Measurements from ENCODE around the gene ATG7. TPM values are rescaled to one million over a fixed set of nuclear protein-coding genes. Genes with fewer than 3 reads are reported as not detected.

Gene ATG7
- total RNA-seq, 2 donors from 2014 or later, result 34.0 to 36.9 TPM

DNA sequence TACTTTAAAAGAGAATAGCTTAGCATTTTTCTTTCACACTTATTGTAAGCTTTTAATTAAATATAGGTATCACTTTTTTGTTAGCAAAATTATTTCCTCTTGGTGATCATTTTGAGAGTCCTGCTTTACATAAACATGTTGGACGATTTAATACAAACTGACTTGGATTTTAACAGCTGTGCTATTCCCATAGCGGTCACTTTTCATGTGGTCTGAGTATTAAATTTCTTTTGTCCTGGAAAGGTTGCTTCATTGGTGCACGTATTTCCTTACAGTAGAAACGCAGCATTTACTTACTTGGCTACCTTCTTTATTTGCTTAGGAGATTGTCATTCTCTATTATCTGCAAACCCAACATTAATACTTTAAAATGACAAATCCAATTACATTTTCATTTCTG, 109.4 kb downstream of the ATG7 start:
- DNase-seq (no peak), ATAC-seq (no peak)
- Mint-ChIP-seq H3K4me3 (no peak overlapping the region), H3K27ac (no peak overlapping the region), H3K4me1 (peaks cover 2% of the 10 kb centered on the region), H3K27me3 (no peaks in the 10 kb centered on the region), H3K36me3 (ENCODE audit: low read depth) (peaks cover 8% of the 10 kb centered on the region)
- no peaks in the 10 kb centered on the region for H3K9me3 ChIP-seq (ENCODE audit: control insufficient read depth, low read length, poor library complexity, severe bottlenecking)

DNA sequence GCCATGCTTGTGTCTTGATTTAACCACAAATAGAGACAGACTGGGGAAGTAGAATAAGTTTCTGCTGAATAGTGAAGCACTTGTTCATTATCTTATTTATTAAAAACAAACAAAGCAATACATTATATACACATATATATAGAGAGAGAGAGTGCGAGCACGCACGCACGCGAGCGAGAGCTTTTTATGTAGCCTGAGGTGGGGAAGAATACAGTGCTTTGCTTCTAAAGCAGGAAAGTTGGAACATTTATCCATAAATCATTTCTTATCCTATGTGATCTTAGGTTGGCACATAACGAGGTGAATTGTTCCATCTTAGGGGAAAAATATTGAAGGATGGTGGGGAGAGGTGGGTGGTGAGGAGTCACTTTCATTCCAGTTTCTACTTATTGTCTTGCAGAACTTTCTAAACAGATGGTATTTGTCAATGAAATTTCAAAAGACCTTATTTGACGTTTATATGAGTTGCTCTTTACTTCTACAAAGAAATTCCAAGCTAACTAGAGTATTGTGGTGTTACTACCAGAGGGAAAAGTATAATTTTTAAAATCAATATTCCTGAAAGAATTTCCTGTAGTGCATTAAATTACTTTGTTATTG, 110.0 kb downstream of the ATG7 start:
- Mint-ChIP-seq H3K4me3 (no peak overlapping the region), H3K4me1 (peaks cover 2% of the 10 kb centered on the region), H3K36me3 (ENCODE audit: low read depth) (peaks cover 7% of the 10 kb centered on the region), H3K27me3 (no peaks in the 10 kb centered on the region), H3K27ac (no peak overlapping the region)
- no peaks in the 10 kb centered on the region for H3K9me3 ChIP-seq (ENCODE audit: control insufficient read depth, low read length, poor library complexity, severe bottlenecking)
- no peak for DNase-seq
- ATAC-seq, result no peak

DNA sequence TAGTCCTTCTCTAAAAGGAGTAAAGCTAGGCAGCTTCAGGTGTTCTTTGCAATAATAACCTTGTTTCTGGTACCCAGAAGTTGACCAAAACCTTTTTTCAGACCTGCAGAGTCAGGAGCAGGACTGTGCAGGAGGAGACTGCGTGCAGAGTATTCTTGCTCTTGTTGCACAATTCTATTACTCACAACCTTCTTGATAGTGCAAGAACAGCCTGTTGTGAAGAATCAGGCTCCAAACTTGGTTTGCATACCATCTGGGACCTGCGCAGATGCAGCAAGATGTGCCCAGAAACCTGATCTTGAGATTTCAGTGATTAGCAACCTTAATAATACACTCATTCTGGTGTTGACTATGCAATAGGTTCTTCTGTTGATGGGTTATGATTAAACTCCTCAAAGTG, 111.9 kb downstream of the ATG7 start:
- Mint-ChIP-seq H3K4me1 (peaks cover 2% of the 10 kb centered on the region), H3K27me3 (no peaks in the 10 kb centered on the region), H3K27ac (no peak overlapping the region)

DNA sequence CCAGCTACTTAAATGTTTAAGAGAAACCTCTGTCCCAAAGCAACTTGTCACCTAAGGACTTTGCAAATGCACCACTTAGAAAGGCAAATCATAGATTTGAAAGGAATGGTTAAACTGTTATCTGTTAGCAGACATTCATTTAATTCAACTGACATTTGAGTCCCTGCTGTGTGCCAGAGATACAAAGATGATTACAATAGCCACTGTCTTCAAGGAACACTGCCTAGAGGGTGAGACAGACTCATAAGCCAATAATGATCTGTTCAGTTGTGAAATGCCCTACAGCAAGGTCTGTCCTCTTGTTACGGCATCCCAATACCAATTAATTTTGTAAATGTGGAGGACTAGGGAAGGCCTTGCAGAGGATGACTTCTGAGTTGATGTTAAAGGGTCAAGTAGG, 113.1 kb downstream of the ATG7 start:
- Mint-ChIP-seq H3K4me3 (no peak overlapping the region), H3K27ac (no peak overlapping the region), H3K4me1 (peaks cover 2% of the 10 kb centered on the region), H3K36me3 (ENCODE audit: low read depth) (peaks cover 5% of the 10 kb centered on the region), H3K27me3 (no peaks in the 10 kb centered on the region)
- H3K9me3 ChIP-seq (ENCODE audit: control insufficient read depth, low read length, poor library complexity, severe bottlenecking), result no peaks in the 10 kb centered on the region
- ATAC-seq (no peak), DNase-seq (no peak)

More for the DNA sequence above, 111.9 kb downstream of the ATG7 start:
- no peaks in the 10 kb centered on the region for H3K9me3 ChIP-seq (ENCODE audit: control insufficient read depth, low read length, poor library complexity, severe bottlenecking)
- ATAC-seq, result no peak
- DNase-seq, result no peak
- peaks cover 5% of the 10 kb centered on the region for H3K36me3 Mint-ChIP-seq (ENCODE audit: low read depth)
- H3K4me3 Mint-ChIP-seq, result no peak overlapping the region

DNA sequence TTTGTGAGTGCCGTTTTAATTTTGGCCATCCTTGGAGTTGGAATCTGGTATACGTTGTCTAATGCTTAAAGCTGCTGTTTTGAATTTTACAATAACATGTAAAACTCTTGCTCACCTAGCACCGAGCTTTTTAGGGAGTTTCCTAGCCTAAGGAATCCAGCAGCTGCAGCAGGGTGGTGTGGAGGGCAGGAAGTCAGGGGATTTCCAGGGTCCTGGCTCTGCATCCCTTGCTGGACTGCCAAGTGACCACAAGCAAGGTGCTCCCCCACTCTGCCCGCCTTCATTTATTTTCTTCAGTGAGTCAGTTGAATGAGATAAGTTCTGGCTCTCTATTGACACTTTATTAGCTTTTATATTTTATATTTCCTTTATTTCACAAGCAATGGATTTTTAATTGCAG, 113.7 kb downstream of the ATG7 start:
- ATAC-seq, result no peak
- Mint-ChIP-seq H3K27ac (no peak overlapping the region), H3K27me3 (no peaks in the 10 kb centered on the region), H3K4me3 (no peak overlapping the region), H3K4me1 (peaks cover 6% of the 10 kb centered on the region), H3K36me3 (ENCODE audit: low read depth) (peaks cover 5% of the 10 kb centered on the region)
- no peaks in the 10 kb centered on the region for H3K9me3 ChIP-seq (ENCODE audit: control insufficient read depth, low read length, poor library complexity, severe bottlenecking)
- DNase-seq, result no peak

DNA sequence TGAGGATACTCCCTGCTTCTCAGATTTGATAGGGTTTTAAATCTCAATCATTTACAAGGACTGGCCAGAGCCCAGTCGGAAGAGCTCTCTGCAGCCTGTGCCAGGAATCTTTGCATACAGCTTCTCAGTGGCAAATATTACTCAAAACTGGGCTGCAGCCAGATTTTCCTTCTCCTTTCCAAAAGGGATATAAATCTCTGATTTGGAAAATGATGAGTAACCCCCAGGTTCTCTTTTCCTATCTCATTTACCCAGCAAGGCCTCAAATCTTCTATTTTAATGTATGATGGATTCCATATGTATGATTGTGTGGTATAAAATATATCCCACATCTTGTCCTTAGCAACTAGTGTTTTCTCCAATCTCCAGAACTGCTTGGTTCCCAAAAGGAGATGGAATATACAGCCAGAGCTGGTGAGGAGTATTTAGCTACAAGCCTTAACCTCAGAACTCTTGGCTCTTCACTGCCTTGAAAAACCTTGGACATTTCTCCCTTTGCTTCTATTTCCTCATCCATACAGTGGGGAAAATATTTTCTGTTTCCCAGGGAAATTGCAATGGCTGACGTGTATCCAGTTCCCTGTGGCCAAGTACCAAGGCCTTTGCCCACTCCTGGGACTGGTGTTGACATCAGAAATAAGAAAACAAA, 114.4 kb downstream of the ATG7 start:
- Mint-ChIP-seq H3K4me1 (peaks cover 13% of the 10 kb centered on the region), H3K27ac (no peak overlapping the region), H3K36me3 (ENCODE audit: low read depth) (peaks cover 5% of the 10 kb centered on the region), H3K27me3 (no peaks in the 10 kb centered on the region), H3K4me3 (no peak overlapping the region)
- DNase-seq (no peak), ATAC-seq (no peak)
- no peaks in the 10 kb centered on the region for H3K9me3 ChIP-seq (ENCODE audit: control insufficient read depth, low read length, poor library complexity, severe bottlenecking)

DNA sequence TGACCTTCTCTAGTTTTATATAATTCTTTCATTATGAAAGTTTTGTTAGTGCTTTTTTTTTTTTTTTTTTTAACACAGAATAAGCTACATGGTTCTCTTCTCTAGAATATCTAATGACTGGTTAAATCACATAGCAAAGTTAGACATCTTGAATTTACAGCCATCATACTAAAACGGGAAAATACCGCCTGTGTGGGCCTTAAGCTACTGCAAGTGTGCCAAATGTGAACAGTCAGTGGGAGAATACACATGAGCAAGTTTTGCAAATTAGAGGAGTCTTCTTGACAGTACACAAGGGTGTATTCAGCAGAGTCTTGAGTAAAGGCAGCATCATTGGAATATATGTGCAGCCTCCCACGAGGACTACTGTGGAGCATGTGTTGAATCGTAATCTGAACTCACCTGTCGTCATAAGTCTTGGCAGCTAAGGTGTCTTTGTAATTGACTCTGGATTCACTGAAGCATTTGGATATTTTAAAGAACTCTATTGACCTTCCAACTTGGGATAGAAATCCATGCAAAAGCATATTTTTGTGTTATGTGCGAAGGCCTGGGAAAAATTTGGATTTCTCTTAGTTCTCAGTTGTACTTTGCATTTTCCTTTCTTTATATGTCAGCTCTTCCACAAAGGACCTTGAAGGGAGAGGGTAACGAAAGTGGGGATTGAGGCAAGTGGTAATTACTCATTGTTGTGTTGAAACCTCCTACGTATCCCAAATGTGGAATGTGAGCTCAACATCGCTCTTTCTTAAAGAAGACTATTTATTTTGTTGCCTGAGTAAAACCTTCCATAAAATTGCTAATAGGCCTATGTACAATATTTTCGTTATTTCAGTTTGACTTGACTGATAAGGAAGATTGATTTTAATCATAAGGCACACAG, 117.4 kb downstream of the ATG7 start:
- Mint-ChIP-seq H3K36me3 (ENCODE audit: low read depth) (no peaks in the 10 kb centered on the region), H3K4me3 (no peak overlapping the region), H3K27me3 (no peaks in the 10 kb centered on the region), H3K27ac (no peak overlapping the region), H3K4me1 (peaks cover 18% of the 10 kb centered on the region)
- H3K9me3 ChIP-seq (ENCODE audit: control insufficient read depth, low read length, poor library complexity, severe bottlenecking), result no peaks in the 10 kb centered on the region
- DNase-seq (no peak), ATAC-seq (no peak)

DNA sequence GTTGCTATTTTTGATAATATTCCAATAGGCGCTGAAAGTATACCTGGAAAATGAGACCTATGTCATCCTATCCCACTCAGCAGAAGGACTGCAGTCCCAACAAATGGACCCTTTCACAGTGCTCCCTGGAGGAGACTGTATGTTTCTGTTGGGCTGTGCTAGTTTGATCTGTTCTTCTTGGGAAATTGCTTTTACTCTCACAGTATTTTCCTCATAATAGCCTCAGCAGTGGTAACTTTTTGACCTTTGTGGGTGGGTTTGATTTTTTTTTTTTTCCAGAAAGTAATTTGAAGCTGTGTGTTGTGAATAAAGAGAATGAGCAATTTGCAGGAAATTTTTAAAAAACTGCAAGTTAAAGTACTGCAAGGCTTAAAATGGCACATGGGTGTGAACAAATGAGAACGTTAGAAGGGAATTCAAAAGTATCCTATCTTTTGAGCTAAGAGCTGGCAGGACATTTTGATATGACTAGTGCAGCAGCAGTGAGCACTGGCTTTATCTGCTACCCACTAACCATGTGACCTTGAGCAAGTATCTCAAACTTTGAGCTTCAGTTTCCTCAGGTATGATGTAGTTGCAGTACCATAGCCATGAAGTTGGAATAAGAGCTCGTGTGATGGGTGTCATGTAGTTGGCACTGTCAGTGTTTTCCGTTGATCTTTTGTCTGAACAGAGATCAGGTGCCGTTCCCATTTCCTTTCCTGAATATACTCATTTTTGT, 118.4 kb downstream of the ATG7 start:
- no peaks in the 10 kb centered on the region for H3K9me3 ChIP-seq (ENCODE audit: control insufficient read depth, low read length, poor library complexity, severe bottlenecking)
- no peaks in the 10 kb centered on the region for H3K27me3 Mint-ChIP-seq
- peaks cover 18% of the 10 kb centered on the region for H3K4me1 Mint-ChIP-seq
- ATAC-seq (no peak), DNase-seq (no peak)
- H3K36me3 Mint-ChIP-seq (ENCODE audit: low read depth), result peaks cover 2% of the 10 kb centered on the region
- H3K27ac Mint-ChIP-seq, result no peak overlapping the region
- no peak overlapping the region for H3K4me3 Mint-ChIP-seq

DNA sequence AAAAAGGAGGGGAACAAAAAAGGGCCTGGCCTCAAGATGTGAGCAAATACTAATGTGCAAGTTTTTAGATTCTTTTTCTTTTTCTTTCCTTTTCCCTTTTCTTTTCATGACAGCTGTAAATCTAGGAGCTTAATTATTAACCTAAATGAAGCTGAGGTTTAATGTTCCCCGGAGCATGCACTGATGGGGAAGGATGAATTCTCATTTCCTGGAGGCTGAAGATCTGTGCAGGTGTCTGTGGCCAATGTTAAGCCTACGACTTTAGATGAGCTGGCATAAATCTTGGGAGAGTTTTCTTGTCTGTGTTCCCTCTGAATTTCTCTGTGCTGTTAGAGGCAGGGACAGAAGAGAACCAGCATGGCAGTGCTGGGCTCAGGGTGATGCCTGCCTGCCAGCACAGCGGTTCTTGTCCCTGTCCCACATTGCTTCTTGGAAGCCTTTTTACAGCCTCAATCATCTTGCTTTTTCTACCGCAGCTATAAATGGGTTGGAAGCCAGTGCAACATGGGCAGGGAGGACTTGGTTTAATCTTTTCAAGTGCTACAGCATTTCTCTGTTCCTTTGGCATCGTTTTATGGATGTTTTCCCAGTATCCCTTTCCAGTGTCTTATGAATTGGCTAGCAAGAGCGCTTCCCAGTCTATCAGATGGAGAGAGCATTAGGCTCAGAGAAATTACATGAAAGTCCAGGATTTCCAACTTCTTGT, 119.1 kb downstream of the ATG7 start:
- Mint-ChIP-seq H3K27ac (peak overlapping the region; percentile 24), H3K27me3 (no peaks in the 10 kb centered on the region), H3K4me3 (no peak overlapping the region), H3K4me1 (peaks cover 18% of the 10 kb centered on the region), H3K36me3 (ENCODE audit: low read depth) (peaks cover 2% of the 10 kb centered on the region)
- no peak for ATAC-seq
- no peak for DNase-seq
- H3K9me3 ChIP-seq (ENCODE audit: control insufficient read depth, low read length, poor library complexity, severe bottlenecking), result no peaks in the 10 kb centered on the region

DNA sequence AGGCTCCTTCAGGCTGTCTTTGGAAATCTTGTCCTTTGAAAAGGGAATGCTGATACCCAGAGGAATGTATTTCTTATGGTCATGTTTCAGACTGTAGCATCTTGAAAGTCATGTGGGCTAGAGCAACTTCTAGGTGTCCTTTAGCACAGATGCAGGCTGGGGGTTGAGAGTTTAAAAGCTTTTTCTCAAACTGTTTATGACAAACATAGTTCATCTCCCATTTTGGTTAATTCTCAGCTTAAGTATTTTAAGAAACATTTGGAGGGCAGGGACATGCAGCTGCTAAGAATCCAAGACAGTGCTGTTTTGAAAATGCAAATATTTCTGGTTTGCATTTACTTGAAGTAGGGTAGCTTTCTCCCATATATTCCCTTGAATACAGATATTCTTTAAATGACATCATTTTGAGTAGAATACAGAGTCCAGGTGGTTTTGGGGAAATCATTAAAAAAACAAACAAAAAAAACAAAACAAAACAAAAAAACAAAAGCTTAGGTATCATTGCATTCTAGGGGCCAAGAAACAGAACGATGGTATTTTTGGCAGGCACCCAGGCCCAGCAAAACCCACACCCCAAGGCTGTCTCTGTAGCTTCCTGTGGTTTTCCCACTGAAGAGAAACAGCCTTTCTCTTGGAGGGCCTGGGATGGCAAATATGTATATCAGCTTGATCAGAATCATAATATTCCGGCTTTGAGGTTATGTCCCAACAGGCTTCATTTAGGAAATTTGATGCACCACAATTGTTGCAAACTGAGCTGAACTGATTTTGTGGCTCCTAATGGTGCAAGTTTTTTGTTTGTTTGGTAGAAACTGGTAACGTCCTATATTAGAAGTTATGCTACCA, 120.0 kb downstream of the ATG7 start:
- Mint-ChIP-seq H3K27ac (peak overlapping the region; percentile 24), H3K27me3 (no peaks in the 10 kb centered on the region), H3K4me1 (peaks cover 18% of the 10 kb centered on the region), H3K4me3 (no peak overlapping the region), H3K36me3 (ENCODE audit: low read depth) (peaks cover 2% of the 10 kb centered on the region)
- no peak for ATAC-seq
- H3K9me3 ChIP-seq (ENCODE audit: control insufficient read depth, low read length, poor library complexity, severe bottlenecking), result no peaks in the 10 kb centered on the region
- DNase-seq, result no peak

DNA sequence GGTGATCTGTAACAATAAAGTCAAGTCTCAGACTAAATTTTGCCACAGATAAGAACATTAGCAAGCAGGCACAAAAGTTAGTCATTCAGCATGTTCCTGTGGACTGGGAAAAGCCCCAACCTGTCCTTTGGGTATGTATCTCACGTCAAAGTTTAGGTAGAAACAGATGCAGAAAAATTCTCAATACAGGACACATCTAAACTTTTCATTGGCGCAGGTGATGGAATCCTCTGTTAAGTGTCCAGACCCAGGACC, 120.6 kb downstream of the ATG7 start:
- Mint-ChIP-seq H3K4me1 (peaks cover 18% of the 10 kb centered on the region), H3K27me3 (no peaks in the 10 kb centered on the region), H3K4me3 (no peak overlapping the region), H3K27ac (peak overlapping the region; percentile 24), H3K36me3 (ENCODE audit: low read depth) (peaks cover 2% of the 10 kb centered on the region)
- DNase-seq (no peak), ATAC-seq (no peak)
- no peaks in the 10 kb centered on the region for H3K9me3 ChIP-seq (ENCODE audit: control insufficient read depth, low read length, poor library complexity, severe bottlenecking)

DNA sequence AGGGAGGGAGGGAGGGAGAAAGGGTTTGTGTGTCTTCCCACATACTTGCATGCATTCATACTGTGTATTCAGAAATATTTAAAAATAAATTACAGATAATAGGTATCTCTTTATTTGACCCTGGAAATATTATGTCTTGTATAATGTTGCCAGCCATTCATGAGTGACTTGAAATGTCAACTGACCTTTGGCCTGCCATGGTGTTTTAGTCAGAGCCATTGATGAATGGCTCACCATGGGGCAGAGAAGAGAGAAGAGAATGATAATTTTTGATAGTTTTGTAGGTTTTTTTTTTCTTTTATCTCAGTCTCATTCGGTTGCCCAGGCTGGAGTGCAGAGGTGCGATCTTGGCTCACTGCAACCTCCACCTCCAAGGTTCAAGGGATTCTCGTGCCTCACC, 121.2 kb downstream of the ATG7 start:
- ATAC-seq (no peak), DNase-seq (no peak)
- Mint-ChIP-seq H3K27ac (no peak overlapping the region), H3K27me3 (no peaks in the 10 kb centered on the region), H3K36me3 (ENCODE audit: low read depth) (peaks cover 2% of the 10 kb centered on the region), H3K4me1 (peaks cover 18% of the 10 kb centered on the region), H3K4me3 (no peak overlapping the region)
- no peaks in the 10 kb centered on the region for H3K9me3 ChIP-seq (ENCODE audit: control insufficient read depth, low read length, poor library complexity, severe bottlenecking)
